C4-2B (cell line): ENCODE data around the gene NFATC2.

Experiments
- H3K27ac ChIP-seq: fragments of 450-650 bp; 2 replicates; pipeline ENCODE4 v1.5.1; 2017
- CTCF ChIP-seq: fragments of 450-650 bp; conservative IDR thresholded peaks from 2 replicates; pipeline ENCODE4 v1.5.1; 2017; ENCODE audit warnings: mild to moderate bottlenecking
- ZFX ChIP-seq: fragments of 450-650 bp; IDR thresholded peaks from 2 replicates; pipeline ENCODE4 v1.6.1; 2017

NFATC2 gene

GRCh38 chr20:51438136-51438535 lies 104.4 kb downstream of the NFATC2 start:
- no peak overlapping the region for H3K27ac ChIP-seq
- TF ChIP-seq CTCF = no peak
- TF ChIP-seq ZFX = no peak

- H3K27ac ChIP-seq = no peak overlapping the region
- TF ChIP-seq CTCF (no peak), ZFX (no peak)
Measured at GRCh38 chr20:51437182-51437924, 105.2 kb downstream of the NFATC2 start.

- H3K27ac ChIP-seq = no peak overlapping the region
Measured at GRCh38 chr20:51434580-51435247, 107.8 kb downstream of the NFATC2 start.

GRCh38 chr20:51434026-51434425 lies 108.5 kb downstream of the NFATC2 start:
- no peak overlapping the region for H3K27ac ChIP-seq
- TF ChIP-seq CTCF (no peak), ZFX (no peak)

More at GRCh38 chr20:51434580-51435247, 107.8 kb downstream of the NFATC2 start:
- no peak for TF ChIP-seq CTCF
- no peak for TF ChIP-seq ZFX

- TF ChIP-seq ZFX (no peak), CTCF (no peak)
- H3K27ac ChIP-seq = no peak overlapping the region
Measured at GRCh38 chr20:51432875-51433274, 109.6 kb downstream of the NFATC2 start.

GRCh38 chr20:51432251-51432784 lies 110.2 kb downstream of the NFATC2 start:
- H3K27ac ChIP-seq = no peak overlapping the region

More at GRCh38 chr20:51432251-51432784, 110.2 kb downstream of the NFATC2 start:
- TF ChIP-seq ZFX (no peak), CTCF (no peak)
